Measurements from ENCODE around the gene GNPNAT1. TPM values are rescaled to one million over a fixed set of nuclear protein-coding genes. Genes with fewer than 3 reads are reported as not detected.

Gene GNPNAT1
- total RNA-seq, 3 donors from 2014 or later: 19.9 to 33.1 (median 21.4) TPM

DNA sequence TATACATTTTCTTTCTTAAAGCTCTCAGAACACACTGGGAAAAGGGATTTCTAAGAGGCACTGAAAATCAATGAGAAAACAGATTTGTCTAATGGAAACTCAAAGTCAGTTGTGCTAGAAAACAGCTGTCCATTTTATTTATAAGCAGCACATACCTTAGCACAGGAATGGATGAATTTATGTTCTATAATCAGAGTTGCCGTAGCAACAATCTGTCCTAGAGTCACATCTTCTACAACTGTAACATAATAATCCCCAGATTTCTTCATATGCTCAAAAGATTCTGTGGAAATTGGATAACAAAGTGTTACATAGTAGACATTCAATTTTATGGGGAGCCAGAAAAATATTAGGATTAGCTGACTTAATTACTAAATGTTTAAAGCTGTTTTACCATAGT is 9.8 kb downstream of the GNPNAT1 start:
- no peak for DNase-seq
- ATAC-seq: no peak

DNA sequence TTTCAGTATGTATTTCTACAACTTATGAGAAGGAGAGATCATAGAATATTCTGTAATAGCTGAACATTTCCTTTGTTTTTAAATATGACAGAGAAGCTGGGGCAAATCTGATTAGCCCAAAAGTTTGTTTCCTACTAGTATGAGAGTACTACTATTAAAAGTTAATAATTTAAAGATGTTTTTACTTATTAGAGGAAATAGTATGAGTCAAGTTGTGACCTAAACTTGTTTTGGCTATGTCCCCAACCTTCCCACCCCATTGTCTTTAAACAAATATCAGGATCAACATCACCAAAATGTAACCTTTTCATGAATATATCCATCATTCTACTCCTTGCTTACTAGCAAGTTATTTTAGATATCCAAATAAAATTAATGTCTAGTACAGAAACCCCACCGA is 10.5 kb downstream of the GNPNAT1 start:
- no peaks in the 10 kb centered on the region for H3K9me3 ChIP-seq
- no peaks in the 10 kb centered on the region for H3K4me1 ChIP-seq (ENCODE audit: low read depth)
- TF ChIP-seq, protein P1, sequence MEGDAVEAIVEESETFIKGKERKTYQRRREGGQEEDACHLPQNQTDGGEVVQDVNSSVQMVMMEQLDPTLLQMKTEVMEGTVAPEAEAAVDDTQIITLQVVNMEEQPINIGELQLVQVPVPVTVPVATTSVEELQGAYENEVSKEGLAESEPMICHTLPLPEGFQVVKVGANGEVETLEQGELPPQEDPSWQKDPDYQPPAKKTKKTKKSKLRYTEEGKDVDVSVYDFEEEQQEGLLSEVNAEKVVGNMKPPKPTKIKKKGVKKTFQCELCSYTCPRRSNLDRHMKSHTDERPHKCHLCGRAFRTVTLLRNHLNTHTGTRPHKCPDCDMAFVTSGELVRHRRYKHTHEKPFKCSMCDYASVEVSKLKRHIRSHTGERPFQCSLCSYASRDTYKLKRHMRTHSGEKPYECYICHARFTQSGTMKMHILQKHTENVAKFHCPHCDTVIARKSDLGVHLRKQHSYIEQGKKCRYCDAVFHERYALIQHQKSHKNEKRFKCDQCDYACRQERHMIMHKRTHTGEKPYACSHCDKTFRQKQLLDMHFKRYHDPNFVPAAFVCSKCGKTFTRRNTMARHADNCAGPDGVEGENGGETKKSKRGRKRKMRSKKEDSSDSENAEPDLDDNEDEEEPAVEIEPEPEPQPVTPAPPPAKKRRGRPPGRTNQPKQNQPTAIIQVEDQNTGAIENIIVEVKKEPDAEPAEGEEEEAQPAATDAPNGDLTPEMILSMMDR (IDR thresholded peaks at IDR 0.05): no peak
- H3K36me3 ChIP-seq (ENCODE audit: low read depth): no peaks in the 10 kb centered on the region
- ATAC-seq (no peak), DNase-seq (no peak)
- intact Hi-C loops (cut with DNase I, micrococcal nuclease): no loop called here
- H3K4me3 ChIP-seq: no peak overlapping the region

More for the DNA sequence above, 9.8 kb downstream of the GNPNAT1 start:
- H3K4me1 ChIP-seq (ENCODE audit: low read depth): no peaks in the 10 kb centered on the region
- no peaks in the 10 kb centered on the region for H3K36me3 ChIP-seq (ENCODE audit: low read depth)
- no peak overlapping the region for H3K4me3 ChIP-seq
- intact Hi-C loops (cut with DNase I, micrococcal nuclease): no loop called here
- H3K9me3 ChIP-seq: no peaks in the 10 kb centered on the region
- TF ChIP-seq, protein P1 (IDR thresholded peaks at IDR 0.05): no peak

DNA sequence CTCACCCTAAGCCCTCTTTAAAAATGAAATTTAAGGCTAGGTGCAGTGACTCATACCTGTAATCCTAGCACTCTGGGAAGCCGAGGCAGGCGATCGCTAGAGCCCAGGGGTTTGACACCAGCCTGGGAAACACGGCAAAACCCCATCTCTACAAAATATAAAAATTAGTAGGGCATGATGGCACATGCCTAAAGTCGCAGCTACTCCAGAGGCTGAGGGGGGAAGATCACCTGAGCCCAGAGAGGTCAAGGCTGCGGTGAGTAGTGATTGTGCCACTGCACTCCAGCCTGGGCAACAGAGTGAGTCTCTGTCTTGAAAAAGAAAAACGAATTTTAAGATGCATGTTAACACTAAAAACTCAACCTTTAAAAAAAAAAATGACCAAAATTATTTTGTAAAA is 12.7 kb downstream of the GNPNAT1 start:
- Histone ChIP-seq H3K36me3 (ENCODE audit: low read depth) (no peaks in the 10 kb centered on the region), H3K4me1 (ENCODE audit: low read depth) (no peaks in the 10 kb centered on the region), H3K4me3 (no peak overlapping the region), H3K9me3 (no peaks in the 10 kb centered on the region)
- no peak for ATAC-seq
- TF ChIP-seq, protein P1 (IDR thresholded peaks at IDR 0.05): no peak
- no peak for DNase-seq
- intact Hi-C loops (cut with DNase I, micrococcal nuclease): no loop called here

DNA sequence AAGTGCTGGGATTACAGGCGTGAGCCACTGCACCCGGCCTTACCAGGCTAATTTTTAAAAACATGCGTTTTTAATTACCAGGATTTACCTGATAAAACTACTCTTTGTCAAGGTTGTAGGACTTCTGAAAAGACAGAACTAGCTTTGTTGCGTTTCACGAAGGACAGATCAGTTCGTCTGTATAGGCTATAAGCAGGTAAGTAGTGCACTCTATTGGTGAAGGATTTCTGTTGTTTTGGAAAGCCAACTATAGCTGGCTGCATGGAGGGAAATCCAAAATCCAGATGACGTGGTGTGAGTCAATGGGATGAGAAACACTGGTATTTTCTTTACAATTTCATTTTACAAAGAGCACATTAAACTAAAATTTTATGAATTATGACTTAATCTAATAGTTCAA is 14.6 kb downstream of the GNPNAT1 start:
- TF ChIP-seq, protein P1 (IDR thresholded peaks at IDR 0.05): no peak
- H3K9me3 ChIP-seq: no peaks in the 10 kb centered on the region
- H3K36me3 ChIP-seq (ENCODE audit: low read depth): no peaks in the 10 kb centered on the region
- ATAC-seq (no peak), DNase-seq (no peak)
- no peaks in the 10 kb centered on the region for H3K4me1 ChIP-seq (ENCODE audit: low read depth)
- intact Hi-C loops (cut with DNase I, micrococcal nuclease): no loop called here
- no peak overlapping the region for H3K4me3 ChIP-seq

DNA sequence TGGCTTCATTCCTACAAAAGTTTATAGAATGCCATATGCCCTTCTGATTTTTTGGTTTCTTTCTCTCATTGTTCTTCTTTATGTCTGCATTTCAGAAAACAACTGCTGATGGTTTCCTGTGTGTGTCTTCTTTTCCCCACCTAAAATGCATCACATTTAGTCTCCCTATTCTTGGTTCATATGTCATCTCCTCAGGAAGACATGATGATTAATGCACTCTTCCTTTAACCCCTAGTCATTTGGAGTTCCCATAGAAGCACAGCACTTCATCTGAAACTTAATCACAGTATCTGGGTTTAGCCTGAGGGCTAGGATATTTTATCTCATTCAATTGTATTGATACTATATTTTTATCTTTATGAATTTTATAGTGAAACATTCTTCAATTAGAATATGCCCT is 21.5 kb downstream of the GNPNAT1 start:
- ATAC-seq (no peak), DNase-seq (no peak)
- no peaks in the 10 kb centered on the region for H3K9me3 ChIP-seq
- H3K4me3 ChIP-seq: no peak overlapping the region
- TF ChIP-seq, protein P1 (IDR thresholded peaks at IDR 0.05): no peak
- no peaks in the 10 kb centered on the region for H3K36me3 ChIP-seq (ENCODE audit: low read depth)
- intact Hi-C loops (cut with DNase I, micrococcal nuclease): no loop called here
- H3K4me1 ChIP-seq (ENCODE audit: low read depth): no peaks in the 10 kb centered on the region

Measured in mucosa of descending colon (tissue), 3 donors.